A673 (cell line): Measurements from ENCODE around the gene HIBCH. TPM values are rescaled to one million over a fixed set of nuclear protein-coding genes. Genes with fewer than 3 reads are reported as not detected.

Experiments
- BruUV-seq: library from RNA; stranded (reverse); fragments of 400-500 nt; replicated peaks from 2 replicates; lab custom pipeline; 2021; lab: Mats Ljungman, UMichigan
- CTCF ChIA-PET: fragments of 300-600 bp; sonication (Branson Sonifier 250); formaldehyde crosslinking; loops from one replicate; lab custom pipeline; 2022; ENCODE audit warnings: antibody characterized with exemption; lab: Charles Lee
- POLR2A ChIA-PET: fragments of 300-600 bp; sonication (Branson Sonifier 250); formaldehyde crosslinking; loops from one replicate; lab custom pipeline; 2022; ENCODE audit warnings: antibody characterized with exemption; ENCODE audit not compliant: low non-redundant PET; lab: Charles Lee
- DNase-seq: peaks from one replicate; pipeline ENCODE4 v3.0.0-alpha.2; 2015; ENCODE audit warnings: low spot score
- H3K27ac ChIP-seq: fragments of 200-600 bp; sonication (generic); 2 replicates; pipeline ENCODE4 v1.5.1; 2016; ENCODE audit warnings: mixed run types, low read depth, mild to moderate bottlenecking, mixed read lengths, antibody characterized with exemption, low read length; ENCODE audit not compliant: poor library complexity, severe bottlenecking
- H3K27me3 ChIP-seq: fragments of 200-600 bp; sonication (generic); replicated peaks from 2 replicates; pipeline ENCODE4 v1.6.1; 2017; ENCODE audit warnings: mixed run types, low read depth, mild to moderate bottlenecking, mixed read lengths, antibody characterized with exemption, low read length; ENCODE audit not compliant: insufficient read depth, poor library complexity
- H3K36me3 ChIP-seq: fragments of 200-600 bp; sonication (generic); 2 replicates; pipeline ENCODE4 v1.6.1; 2016; ENCODE audit warnings: mixed run types, mild to moderate bottlenecking, mixed read lengths, antibody characterized with exemption, low read length; ENCODE audit not compliant: insufficient read depth, poor library complexity, severe bottlenecking
- H3K4me1 ChIP-seq: fragments of 200-600 bp; sonication (generic); 2 replicates; pipeline ENCODE4 v1.6.1; 2017; ENCODE audit warnings: mixed run types, mild to moderate bottlenecking, mixed read lengths, antibody characterized with exemption, low read length; ENCODE audit not compliant: insufficient read depth, poor library complexity, severe bottlenecking
- H3K4me3 ChIP-seq: fragments of 200-600 bp; sonication (generic); 2 replicates; pipeline ENCODE4 v1.5.1; 2016; ENCODE audit warnings: low read depth, mixed run types, mild to moderate bottlenecking, mixed read lengths, low read length; ENCODE audit not compliant: poor library complexity, severe bottlenecking
- H3K9me3 ChIP-seq: fragments of 200-600 bp; sonication (generic); 2 replicates; pipeline ENCODE4 v1.6.1; 2016; ENCODE audit warnings: mixed run types, low read depth, mild to moderate bottlenecking, mixed read lengths, antibody characterized with exemption, low read length; ENCODE audit not compliant: poor library complexity, severe bottlenecking
- CTCF ChIP-seq: fragments of 300-800, 200-600 bp; sonication (generic); conservative IDR thresholded peaks from 2 replicates; pipeline ENCODE4 v1.5.1; 2017; ENCODE audit warnings: low read depth, mild to moderate bottlenecking, antibody characterized with exemption, low read length, moderate library complexity, mixed read lengths
- EZH2 ChIP-seq: fragments of 200-600 bp; sonication (generic); IDR thresholded peaks from 2 replicates; pipeline ENCODE4 v1.6.1; 2017; ENCODE audit warnings: borderline replicate concordance, low read depth, mild to moderate bottlenecking, mixed read lengths, antibody characterized with exemption, low read length; ENCODE audit not compliant: poor library complexity, severe bottlenecking
- intact Hi-C: fragments of 100-400 bp; cut with micrococcal nuclease; formaldehyde crosslinking; loops from one replicate; pipeline ENCODE4 v1.10.0; 2022; ENCODE audit not compliant: unreplicated experiment
- total RNA-seq: library from RNA; stranded (reverse); gene quantifications from 2 replicates; pipeline ENCODE4 v1.2.3, GENCODE V29; 2021

The HIBCH gene
- total RNA-seq, 1 experiment from 2014 or later = 43.3 TPM

GRCh38 chr2:190261851-190262250, 57.8 kb downstream of the HIBCH start:
- H3K4me1 ChIP-seq = no peaks in the 10 kb centered on the region
- TF ChIP-seq EZH2 (no peak), CTCF (no peak)
- H3K27ac ChIP-seq = no peak overlapping the region
- no TSS peak for BruUV-seq
- H3K27me3 ChIP-seq = no peaks in the 10 kb centered on the region
- intact Hi-C loops = no loop called here
- H3K9me3 ChIP-seq = peaks cover 14% of the 10 kb centered on the region
- ChIA-PET CTCF (no interaction called here), POLR2A (no interaction called here)
- peaks cover 15% of the 10 kb centered on the region for H3K36me3 ChIP-seq
- no peak for DNase-seq
- no peak overlapping the region for H3K4me3 ChIP-seq

GRCh38 chr2:190256087-190256486, 63.5 kb downstream of the HIBCH start:
- Histone ChIP-seq H3K9me3 (peaks cover 5% of the 10 kb centered on the region), H3K4me1 (no peaks in the 10 kb centered on the region), H3K4me3 (no peak overlapping the region), H3K27me3 (no peaks in the 10 kb centered on the region), H3K36me3 (peaks cover 15% of the 10 kb centered on the region), H3K27ac (no peak overlapping the region)
- no TSS peak for BruUV-seq
- intact Hi-C loops = no loop called here
- POLR2A ChIA-PET = no interaction called here
- CTCF ChIA-PET = no interaction called here
- DNase-seq = no peak
- no peak for TF ChIP-seq EZH2
- TF ChIP-seq CTCF = no peak

GRCh38 chr2:190255676-190256075, 64.0 kb downstream of the HIBCH start:
- intact Hi-C loops = no loop called here
- Histone ChIP-seq H3K27me3 (no peaks in the 10 kb centered on the region), H3K27ac (no peak overlapping the region), H3K36me3 (peaks cover 15% of the 10 kb centered on the region), H3K9me3 (peaks cover 5% of the 10 kb centered on the region), H3K4me1 (no peaks in the 10 kb centered on the region), H3K4me3 (no peak overlapping the region)
- DNase-seq = no peak
- POLR2A ChIA-PET = no interaction called here
- BruUV-seq = no TSS peak
- TF ChIP-seq EZH2 = no peak
- no peak for TF ChIP-seq CTCF
- CTCF ChIA-PET = no interaction called here
